GM21526 (cell line): ENCODE measurements around the gene SLC1A1.
"Not testable (repeated sequence)": the region's sequence is repeated elsewhere in the genome, so short reads cannot be mapped to it uniquely, and the experiment has no call there.

Experiments
- ATAC-seq: cut with Tn5 transposase; IDR thresholded peaks from one replicate; pipeline ENCODE4 v1.9.1; 2021; ENCODE audit warnings: moderate library complexity; ENCODE audit not compliant: unreplicated experiment, low FRiP score

Gene SLC1A1

GRCh38 chr9:4503103-4503502, 12.8 kb downstream of the SLC1A1 start:
- no peak for ATAC-seq

- ATAC-seq: no peak
Observed at GRCh38 chr9:4504250-4504649, 14.0 kb downstream of the SLC1A1 start.

GRCh38 chr9:4506490-4506889, 16.2 kb downstream of the SLC1A1 start:
- ATAC-seq: no peak

DNA sequence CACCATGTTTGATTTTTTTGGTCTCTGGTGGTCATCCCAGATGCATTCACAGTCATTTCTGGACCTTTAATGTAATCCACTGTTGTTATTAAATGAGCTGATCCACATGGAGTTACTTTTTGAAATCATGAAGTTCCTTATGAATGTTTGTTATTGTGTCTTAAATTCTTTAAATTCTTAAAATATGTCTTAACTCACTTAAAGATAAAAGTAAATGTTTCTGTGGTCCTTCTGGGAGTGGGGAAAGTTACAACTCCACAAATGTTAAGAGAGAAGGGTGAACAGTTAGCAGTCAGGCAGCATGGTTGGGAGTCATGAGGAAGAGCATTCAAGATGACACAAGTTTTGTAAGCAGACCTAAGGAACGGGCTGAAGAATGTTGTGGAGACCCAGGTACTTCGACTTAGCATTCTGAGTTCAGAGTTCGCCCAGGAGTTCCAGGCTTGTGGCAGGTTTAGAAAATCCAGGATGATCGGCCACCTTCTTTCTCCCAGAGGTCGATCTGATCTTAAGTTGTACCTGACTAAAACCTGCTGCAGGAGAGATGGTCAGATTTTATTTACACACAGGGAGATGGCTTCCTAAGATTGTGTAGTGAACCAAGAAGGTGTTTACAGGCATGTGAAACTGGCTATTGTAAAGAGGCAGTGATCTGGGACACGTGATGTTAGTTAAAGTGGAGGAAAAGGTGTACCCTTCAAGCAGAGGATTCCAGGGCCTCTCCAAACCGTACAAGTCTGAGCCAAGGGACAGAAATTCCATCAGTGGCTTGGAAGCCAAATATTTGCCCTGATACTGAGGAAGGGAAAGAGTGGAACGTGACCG, 17.2 kb downstream of the SLC1A1 start:
- ATAC-seq: no peak

DNA sequence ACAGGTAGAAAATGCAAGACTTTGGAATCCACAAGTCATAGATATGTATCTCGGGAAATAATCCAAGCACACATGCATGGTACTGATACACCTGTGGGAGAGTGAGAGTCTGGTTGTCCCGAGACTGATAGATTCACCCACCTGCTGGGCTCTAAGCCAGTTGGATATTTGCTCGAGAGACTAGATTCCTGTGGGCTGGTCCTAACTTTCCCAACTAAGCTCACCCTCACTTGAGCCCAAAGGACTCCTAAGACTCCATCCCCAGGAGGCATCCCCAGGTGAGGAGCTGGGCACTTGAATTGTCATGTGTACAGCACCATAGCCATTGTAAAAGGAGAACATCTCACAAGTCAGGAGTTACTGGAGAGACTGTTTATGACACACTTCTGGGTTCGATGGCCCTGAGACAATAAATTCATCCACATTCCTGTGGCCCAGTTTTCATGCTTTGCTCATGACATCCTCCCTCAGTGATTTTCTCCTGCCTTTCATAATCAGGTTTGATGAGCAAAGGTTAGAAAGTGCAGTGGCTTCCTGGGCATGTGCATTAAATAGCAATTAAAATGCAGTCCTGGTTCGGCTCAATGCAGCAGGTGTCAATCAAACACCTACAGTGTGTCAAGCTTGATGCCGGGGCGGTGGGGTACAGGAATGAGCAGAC, 18.1 kb downstream of the SLC1A1 start:
- no peak for ATAC-seq

GRCh38 chr9:4508907-4509589, 18.8 kb downstream of the SLC1A1 start:
- ATAC-seq: no peak

DNA sequence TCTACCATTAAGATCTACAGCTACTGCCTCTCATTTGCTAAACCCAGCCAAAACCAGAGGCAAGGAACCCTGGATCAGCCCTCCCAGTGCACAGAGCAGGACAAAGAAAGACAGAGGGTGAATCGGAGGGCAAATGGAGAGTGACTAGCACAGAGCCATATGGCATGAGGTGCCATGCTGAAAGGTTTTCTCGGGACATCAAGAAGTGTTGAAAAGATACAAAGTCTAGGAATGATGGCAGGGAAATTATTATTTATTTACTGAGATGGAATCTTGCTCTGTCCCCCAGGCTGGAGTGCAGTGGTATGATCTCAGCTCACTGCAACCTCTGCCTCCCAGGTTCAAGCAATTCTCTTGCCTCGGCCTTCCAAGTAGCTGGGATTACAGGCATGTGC, 19.3 kb downstream of the SLC1A1 start:
- ATAC-seq: no peak

DNA sequence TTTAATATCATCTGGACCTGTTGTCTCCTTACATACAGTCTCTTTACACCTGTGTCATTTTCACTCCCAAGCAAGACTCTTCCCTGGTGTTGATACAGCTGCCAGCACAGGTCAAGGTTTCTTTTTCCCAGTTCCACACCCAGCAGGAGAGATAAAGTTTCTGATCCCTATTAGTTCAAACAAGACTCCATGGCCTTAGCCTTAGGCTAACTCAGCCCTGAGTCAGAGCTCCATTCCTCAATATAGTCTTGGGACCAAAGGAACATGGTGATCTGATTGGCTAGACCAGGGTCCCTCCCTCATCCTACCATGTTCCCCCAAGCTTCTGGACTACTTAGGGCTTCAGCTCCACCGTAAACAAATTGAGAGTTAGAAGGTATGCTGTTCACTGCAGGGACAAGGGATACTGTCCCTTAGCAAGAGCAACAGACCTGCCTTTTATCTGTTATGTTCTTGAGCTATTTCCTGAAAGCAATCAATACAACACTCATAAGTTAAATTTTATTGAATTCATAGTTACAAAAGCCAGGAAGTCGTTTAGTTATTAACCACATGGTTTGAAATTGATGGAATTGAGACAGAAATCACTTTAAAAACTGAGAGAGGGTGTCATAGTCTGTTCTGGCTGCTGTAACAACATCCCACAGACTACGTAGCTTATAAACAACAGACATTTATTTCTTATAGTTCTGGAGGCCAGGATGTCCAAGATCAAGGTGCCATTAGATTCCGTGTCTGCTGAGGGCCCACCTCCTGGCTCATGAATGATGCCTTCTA, 20.5 kb downstream of the SLC1A1 start:
- ATAC-seq: no peak

DNA sequence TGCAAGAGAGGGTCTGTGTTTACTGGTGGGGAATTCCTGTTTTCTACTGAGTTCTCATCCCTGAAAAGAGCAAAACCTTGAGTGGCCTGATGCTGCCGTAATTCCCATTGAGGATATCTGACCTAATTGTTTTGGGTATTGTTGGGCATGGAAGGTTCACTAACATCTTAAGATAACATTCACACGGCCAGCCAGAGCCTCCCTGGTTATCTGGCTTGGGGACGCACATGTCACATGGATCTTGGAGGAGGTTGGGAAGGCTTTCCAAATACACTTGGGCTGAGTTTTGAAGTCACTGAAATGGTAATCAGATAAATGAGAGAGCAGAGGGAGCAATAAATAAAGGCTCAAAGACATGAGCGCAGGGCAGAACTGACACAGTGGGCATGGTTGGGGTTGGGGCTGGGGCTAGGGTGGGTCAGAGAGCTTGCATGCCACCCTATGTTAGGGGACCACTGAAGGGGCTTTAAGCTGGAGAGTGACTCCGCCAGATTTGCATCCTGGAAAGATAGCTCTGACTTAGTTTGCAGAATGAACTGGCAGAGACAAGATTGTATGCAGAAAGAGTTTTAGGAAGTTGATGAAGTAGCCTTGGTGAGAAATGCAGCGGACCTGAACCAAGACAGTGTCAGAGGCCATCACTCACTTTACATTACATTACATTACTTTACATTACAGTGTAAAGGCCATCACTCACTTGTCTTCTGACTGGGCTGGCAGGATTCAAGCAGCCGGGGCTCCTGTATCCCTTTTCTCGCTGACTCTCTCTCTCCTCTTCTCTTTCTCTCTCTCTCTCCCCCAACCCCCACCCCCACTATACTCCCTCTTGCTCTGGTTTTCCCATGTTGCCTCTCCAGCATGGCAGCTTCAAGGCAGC, 24.2 kb downstream of the SLC1A1 start:
- no peak for ATAC-seq

DNA sequence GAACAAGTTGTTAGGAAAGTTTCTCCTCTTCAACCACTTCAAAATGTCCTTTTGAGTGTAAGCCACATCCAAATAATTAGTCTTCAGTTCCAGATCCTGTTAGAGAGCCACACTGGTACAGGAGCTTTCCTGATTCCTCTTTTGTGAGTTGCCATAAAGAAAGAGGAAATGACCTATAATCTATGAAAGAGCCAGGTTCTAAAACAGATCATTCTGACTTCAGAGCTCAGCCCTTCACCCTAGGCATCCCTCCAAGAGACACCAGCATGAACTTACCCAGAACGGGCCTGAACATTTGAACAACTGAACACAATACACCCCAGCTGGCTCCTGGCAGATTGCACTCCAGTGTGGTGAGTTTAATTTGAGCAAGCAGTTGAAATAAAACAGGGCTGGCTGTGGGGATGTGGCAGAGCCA, 25.7 kb downstream of the SLC1A1 start:
- ATAC-seq: no peak

DNA sequence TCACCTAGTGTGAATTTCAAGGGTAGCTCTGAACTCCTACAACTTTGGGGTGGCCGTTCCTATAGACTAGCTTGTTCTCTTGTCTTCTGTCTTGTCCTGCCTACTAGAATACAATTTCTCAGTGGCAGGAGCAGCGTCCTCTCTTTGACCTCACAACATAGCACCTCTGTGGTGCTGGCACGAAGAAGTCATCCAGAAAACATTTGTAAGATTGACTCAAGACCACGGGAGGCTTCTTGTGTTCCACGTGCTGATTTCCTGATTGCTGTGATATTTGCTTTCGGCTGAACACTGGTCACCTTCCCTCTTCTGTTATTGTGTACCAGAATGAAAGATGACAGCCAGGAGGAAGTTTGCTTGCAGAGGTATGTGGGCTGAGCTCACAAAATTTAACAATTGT, 27.0 kb downstream of the SLC1A1 start:
- no peak for ATAC-seq

DNA sequence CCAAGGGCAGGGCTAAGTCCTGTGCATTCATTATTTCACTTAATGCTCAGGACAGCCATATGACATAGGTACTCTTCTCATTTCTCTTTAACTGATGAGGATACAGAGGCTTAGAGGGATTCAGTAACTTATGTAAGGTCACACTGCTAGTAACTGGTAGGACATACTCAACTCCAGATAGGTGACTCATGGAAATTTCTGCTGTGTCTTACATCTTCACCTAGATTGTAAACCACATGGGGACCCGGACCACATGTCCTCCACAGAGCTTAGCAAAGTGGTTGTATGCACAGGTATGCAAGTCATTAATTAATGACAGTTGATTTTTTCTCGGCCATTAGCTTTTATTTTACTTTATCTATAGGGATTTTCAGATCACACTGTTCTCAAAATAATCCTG, 29.3 kb downstream of the SLC1A1 start:
- no peak for ATAC-seq

- no peak for ATAC-seq
Observed at GRCh38 chr9:4520055-4520454, 29.8 kb downstream of the SLC1A1 start.

- ATAC-seq: no peak
Observed at GRCh38 chr9:4530375-4530774, 40.1 kb downstream of the SLC1A1 start.

DNA sequence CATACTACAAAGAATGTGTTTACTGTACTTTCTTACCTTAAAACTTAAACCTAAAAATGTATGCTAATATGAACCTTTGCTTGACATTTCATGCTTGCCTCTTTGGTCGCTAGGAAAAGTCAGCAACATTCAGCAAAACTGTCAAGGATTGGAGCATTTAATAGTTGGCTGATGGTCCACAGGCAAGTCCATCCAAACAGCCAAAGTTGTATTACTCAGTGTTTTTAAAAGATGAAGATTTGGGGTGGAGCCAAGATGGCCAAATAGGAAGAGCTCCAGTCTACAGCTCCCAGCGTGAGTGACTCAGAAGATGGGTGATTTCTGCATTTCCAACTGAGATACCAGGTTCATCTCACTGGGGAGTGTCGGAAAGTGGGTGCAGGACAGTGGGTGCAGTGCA, 40.6 kb downstream of the SLC1A1 start:
- not testable (repeated sequence) for ATAC-seq

GRCh38 chr9:4531355-4531754, 41.1 kb downstream of the SLC1A1 start:
- ATAC-seq: not testable (repeated sequence)

- not testable (repeated sequence) for ATAC-seq
Observed at GRCh38 chr9:4533881-4534280, 43.6 kb downstream of the SLC1A1 start.

DNA sequence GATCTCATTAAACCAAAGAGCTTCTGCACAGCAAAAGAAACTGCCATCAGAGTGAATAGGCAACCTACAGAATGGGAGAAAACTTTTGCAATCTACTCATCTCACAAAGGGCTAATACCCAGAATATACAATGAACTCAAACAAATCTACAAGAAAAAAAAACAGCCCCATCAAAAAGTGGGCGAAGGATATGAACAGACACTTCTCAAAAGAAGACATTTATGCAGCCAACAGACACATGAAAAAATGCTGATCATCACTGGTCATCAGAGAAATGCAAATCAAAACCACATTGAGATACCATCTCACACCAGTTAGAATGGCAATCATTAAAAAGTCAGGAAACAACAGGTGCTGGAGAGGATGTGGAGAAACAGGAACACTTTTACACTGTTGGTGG, 45.9 kb downstream of the SLC1A1 start:
- not testable (repeated sequence) for ATAC-seq

DNA sequence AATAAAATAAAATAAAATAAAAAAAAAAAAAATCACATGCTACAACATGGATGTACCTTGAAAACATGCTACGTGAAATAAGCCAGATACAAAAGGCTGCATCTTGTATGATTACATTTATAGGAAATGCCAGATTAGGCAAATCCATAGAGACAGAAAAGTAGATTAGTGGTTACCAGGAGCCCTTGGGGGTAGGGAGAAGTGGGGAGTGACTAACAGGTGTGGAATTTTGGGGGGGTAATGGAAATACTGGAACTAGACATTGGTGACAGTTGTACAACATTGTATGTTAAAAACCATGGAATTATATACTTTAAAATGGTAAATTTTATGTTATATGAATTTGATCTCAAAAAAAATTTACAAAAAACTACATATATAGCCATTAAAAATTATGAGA, 47.3 kb downstream of the SLC1A1 start:
- ATAC-seq: no peak

DNA sequence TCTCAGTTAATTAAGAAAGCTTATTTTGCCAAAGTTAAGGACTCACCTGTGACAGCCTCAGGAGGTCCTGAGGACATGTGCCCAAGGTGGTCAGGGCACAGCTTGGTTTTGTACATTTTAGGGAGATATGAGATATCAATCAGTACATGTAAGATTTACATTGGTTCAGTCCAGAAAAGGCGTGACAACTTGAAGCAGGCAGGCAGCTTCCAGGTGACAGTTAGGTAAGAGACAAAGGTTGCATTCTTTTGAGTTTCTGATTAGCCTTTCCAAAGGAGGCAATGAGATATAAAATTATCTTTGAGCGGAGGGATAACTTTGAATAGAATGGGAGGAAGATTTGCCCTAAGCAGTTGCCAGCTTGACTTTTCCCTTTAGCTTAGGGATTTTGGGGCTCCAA, 47.8 kb downstream of the SLC1A1 start:
- no peak for ATAC-seq
